RPMI8226 (cell line): Measurements from ENCODE around the gene TUBA4A.
A peak's percentile ranks its signal among the peaks of the same experiment; 100 is the strongest.

Experiments
- DNase-seq: peaks from one replicate; pipeline ENCODE4 v3.0.0-alpha.2; 2015

TUBA4A gene

DNA sequence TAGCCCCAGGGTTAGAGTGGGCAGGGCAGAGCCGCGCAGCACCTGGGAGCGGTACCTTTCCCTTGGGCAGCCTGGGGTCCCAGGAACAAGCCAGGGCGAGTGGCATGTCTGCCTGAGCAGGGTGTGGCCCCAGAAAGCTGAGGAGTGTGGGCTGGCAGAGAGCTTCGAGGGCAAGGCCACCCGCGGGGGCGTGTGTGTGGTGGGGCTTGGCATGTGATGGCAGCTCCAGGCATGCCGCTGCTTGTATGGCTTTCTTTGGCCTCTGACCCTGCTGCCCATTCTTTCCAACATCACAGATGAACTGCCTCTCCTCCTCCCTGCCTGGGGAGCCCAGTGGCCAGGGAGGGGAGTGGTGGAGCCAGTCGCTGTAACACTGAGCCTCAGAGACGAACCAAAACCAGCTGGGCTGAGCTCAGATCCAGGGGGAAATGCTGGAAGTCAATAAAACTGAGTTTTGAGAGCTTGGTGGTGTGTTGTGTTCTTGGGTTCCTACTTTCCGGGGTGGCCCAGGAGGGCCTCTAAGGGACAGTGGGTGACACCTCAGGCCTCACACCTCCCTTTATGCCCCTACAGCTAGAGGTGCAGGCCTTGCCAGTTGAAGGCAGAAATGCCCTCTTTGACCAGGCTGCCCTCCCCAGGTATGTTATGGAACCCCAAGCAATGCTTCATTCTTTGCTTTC is 32.9 kb upstream of the TUBA4A start:
- DNase-seq: no peak

DNA sequence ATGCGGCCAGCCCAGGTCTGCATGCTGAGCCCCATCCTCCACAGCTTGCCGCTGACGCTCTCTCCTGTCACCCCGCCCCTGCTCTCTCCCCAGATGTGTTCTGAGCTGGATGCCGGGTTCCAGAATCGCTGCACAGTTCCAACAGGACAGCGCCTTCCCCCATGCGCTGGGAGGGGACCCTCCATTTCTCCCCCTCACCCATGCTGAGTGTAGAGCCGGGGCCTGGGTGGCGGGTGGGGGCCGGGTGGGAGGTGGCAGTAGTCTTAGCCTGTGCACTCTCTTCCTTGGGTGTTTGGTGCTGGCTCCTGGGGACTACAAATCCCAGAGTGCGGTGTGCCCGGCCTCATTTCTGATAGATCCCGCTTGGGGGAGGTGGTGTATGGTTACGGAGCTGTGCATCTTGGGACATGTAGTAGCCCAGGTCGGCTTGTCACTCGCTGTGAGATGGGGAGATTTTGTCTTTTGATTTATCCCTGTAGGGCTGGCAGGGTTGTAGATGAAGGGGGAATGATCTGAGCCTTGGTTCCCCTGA is 32.2 kb upstream of the TUBA4A start:
- no peak for DNase-seq

DNA sequence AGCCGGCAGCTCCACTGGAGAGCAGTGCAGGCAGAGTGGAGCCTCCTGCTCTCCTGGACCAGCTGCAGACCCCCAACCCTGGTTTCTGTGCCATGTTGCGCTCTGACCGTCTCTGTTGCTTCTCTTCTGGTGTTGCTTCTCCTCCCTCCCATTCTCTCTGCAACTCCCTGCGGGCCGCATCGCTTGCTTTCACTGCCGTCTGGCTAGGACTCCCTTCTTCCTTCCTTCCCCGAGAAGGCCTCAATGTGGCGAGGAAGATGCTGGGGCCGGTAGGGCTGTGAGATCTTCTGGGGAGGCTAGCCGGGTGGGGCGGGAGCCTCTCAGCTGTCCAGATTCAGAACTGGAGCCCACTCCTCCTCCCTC is 31.6 kb upstream of the TUBA4A start:
- no peak for DNase-seq

DNA sequence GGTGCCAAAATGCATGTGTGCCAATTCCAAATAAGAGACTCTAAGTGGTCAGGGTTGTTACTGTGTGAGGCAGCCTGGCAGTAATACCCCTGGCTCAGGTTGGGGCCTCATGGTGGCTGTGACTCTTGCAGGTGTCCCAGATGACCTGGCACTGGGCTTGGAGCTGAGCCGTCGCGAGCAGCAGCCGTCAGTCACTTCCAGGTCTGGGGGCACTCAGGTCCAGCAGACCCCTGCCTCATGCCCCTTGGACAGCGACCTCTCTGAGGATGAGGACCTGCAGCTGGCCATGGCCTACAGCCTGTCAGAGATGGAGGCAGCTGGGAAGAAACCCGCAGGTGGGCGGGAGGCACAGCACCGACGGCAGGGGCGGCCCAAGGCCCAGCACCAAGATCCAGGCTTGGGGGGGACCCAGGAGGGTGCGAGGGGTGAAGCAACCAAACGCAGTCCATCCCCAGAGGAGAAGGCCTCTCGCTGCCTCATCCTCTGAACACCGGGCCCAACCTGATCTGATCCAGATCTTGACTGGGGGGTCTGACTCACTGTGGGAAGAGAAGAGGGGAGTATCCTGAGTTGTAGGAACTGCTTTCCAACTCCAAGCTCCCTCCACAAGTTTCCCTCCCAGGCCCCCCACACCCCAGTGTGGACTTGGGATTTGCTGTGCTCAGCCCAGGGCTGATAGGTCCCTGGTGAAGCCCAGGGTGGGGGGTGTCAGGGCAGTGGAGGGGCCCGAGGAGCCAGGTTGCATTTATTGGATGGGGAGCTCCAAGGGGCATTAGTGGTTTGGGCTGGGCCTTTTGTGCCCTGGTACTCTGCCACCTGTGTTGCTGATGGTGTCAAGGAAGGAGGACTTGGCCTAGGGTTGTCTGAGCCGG is 31.0 kb upstream of the TUBA4A start:
- no peak for DNase-seq

- DNase-seq: no peak
Measured at GRCh38 chr2:219282943-219283581, 29.3 kb upstream of the TUBA4A start.

- DNase-seq: no peak
Measured at GRCh38 chr2:219282375-219282774, 28.7 kb upstream of the TUBA4A start.

DNA sequence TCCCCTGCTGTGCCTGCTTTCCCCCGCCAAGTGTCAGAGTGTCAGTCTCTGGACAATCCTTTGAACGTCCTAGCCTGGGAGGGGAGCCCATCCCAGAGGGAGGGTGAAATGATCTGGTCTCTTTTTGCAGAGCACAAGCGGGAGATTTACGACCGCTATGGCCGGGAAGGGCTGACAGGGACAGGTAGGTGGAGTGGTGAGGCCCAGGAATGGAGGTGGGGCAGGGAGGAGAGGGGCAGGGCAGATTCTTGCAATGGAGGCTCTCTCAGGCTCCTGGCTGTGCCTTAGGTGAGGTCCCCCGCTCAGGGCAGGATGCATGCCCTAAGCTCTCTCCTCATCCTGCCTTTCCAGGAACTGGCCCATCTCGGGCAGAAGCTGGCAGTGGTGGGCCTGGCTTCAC is 27.9 kb upstream of the TUBA4A start:
- no peak for DNase-seq

- no peak for DNase-seq
Measured at GRCh38 chr2:219280651-219281050, 26.9 kb upstream of the TUBA4A start.

- DNase-seq: no peak
Measured at GRCh38 chr2:219279916-219280516, 26.3 kb upstream of the TUBA4A start.

GRCh38 chr2:219279151-219279915 is 25.6 kb upstream of the TUBA4A start, which contains the start of gene DNAJB2:
TSS of gene DNAJB2 (plus strand) at chr2:219279366. CDS start at chr2:219279834, 468 bp downstream.
- peak; percentile 97 for DNase-seq

- DNase-seq: no peak
Measured at GRCh38 chr2:219278655-219279150, 25.0 kb upstream of the TUBA4A start.

DNA sequence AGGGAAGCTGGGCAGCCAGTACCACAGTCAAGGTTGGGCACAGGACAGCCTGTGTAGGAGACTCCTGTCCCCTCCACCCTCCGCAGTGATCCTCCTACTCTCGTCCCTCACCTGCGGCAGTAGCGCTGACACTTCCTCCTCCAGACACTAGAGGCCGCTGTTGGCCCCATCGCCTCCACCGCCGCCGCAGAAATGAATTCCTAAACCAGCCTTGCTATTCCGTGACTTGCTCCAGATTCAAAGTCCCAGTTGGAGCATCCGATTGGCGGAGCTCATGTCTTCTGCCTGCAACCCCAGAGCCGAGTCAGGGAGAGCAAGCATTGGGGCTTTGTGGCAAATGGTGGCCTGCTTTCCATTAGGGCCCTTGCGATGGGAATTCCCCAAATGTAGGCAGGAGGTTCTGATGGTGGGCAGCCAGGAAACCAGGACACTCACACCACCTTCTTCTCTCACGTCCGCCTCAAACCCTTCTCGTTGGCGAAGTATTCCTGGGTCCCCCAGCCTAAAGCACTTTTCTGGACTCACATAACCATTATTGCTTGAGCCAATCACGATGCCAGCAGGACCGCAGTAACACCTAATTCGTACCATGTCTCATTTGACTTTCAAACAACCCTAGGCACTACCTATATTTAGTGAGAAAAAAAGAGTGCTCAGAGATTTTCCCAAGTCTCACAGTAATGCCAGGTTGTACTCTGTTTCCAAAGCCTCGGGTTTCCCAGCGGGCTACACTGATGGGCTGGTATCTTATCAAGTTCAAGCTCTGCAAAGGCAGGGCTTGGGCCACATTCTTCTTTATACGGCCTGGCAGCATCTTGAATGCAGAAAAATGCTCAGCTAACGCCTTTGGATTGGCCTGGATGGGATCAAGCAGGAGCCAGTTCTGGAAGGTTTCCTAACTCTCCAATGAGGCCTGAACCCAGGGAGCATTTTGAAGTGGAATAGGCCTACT is 24.3 kb upstream of the TUBA4A start:
- DNase-seq: peak; percentile 67

GRCh38 chr2:219274361-219274921 is 20.7 kb upstream of the TUBA4A start:
- DNase-seq: no peak

DNA sequence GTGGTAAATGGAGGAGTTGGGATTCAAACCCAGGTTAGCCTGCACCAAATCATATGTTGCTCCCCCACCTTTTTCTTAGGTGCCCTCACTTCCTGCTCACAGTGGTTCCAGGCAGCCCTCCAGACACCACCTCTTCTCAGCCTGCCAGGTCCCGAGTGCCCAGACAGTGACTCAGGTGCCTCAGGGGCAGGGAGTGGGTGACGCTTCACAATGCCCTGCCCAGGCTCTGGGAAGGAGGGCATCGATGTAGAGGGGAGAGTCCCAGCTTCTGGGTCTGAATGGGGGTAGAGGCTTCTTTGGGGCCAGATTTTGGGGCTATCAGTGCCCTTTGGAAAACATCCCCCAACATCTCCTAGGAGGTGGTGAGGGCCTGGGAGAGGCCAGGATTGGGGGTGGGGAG is 20.2 kb upstream of the TUBA4A start:
- no peak for DNase-seq

DNA sequence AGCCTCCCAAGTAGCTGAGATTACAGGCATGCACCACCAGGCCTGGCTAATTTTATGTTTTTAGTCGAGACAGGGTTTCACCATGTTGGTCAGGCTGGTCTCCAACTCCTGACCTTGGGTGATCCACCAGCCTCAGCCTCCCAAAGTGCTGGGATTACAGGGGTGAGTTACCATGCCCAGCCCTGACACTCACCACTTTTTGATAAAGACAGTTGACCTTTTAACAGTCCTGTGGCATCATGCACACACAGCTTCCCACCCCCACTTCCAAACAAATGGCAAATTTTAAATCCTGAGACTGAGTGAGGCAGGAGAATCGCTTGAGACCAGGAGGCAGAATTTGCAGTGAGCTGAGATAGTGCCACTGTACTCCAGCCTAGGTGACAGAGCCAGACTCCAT is 19.3 kb upstream of the TUBA4A start:
- no peak for DNase-seq

DNA sequence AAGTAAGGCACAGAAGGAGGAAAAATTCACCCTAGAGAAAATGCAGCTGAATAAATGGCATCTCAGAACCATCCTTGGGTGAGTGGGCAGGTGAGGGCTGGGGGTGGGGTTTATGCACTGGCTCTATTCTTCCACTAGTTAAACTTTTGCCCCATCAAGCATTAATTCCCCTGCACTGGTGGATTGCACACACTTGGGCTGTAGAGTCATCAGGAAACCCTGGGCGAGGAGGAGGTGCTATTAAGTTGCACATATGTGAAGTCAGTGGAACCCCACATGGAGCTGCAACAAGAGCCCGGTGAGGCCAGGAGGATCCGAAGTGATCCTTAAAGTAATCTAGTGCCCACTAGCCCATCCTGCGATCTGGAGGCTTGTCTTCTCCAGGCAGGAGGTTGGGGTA is 18.6 kb upstream of the TUBA4A start:
- DNase-seq: no peak

DNA sequence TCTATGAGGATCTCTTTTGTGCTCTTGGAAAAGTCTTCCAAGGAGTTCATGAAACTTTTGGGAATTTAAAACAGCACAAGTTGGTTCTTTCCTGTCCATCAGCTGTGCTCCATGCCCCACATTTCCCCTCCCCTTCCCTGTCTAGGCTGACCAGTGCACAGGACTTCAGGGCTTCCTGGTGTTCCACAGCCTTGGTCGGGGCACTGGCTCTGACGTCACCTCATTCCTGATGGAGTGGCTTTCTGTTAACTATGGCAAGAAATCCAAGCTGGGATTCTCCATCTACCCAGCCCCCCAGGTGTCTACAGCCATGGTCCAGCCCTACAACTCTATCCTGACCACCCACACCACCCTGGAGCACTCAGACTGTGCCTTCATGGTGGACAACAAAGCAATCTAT is 17.3 kb upstream of the TUBA4A start:
- no peak for DNase-seq

DNA sequence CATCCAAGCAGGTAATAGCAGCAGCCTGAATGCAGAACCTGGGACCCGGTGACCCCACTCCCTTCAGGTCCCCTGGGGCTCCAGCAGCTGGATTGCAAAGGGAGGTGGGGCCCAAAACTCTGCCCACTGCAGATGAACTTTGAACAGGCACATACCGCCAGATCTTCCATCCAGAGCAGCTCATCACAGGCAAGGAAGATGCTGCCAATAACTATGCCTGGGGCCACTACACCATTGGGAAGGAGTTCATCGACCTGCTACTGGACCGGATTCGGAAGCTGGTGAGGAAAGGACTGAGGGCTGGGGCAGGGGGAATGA is 16.3 kb upstream of the TUBA4A start:
- no peak for DNase-seq

DNA sequence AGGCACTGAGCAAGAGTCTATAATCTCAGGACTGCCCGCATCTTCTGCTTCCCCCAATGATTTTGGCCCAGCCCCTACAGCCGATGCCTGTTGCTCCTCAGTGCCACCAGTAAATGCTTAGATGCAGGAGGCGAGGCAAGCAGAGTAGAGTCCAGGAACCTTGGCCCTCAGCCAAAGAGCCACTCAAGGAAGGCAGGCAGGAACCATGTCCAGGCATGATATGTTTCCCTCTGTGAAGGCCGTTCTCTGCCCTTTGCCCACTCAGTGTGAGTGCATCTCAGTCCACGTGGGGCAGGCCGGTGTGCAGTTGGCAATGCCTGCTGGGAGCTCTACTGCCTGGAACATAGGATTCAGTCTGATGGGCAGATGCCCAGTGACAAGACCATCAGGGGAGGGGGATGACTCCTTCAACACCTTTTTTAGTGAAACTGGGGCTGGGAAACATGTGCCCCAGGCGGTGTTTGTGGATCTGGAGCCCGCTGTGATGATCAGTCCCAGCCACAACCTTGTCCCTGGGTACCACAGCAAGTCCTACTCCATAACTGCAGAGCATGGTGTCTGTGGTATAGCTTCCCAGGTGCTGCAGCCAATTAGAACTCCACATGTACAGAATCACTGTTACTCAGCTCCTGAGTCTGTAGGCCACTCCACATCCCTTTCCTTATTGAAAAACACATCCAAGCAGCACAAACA is 15.8 kb upstream of the TUBA4A start:
- DNase-seq: peak; percentile 17

- DNase-seq: no peak
Measured at GRCh38 chr2:219268294-219268693, 14.6 kb upstream of the TUBA4A start.
